T1000 (cell line): ENCODE data around the gene ATG9B.

Source experiments
- DNase-seq: peaks from one replicate; lab custom pipeline; 2025; ENCODE audit warnings: mixed read lengths; lab: John Stamatoyannopoulos, UW

Gene ATG9B

GRCh38 chr7:151024435-151025056 lies at the start of gene ATG9B:
Gene ATG9B (minus strand): TSS chr7:151024494. CDS start chr7:151024423, 71 bp downstream.
- DNase-seq = no peak

GRCh38 chr7:151073990-151074389 lies 49.7 kb upstream of the ATG9B start:
- DNase-seq = no peak

- DNase-seq = no peak
Measured at GRCh38 chr7:151071032-151071866, 47.0 kb upstream of the ATG9B start.

GRCh38 chr7:151070574-151070960 lies 46.3 kb upstream of the ATG9B start:
- no peak for DNase-seq

- DNase-seq = no peak
Measured at GRCh38 chr7:151069841-151070573, 45.7 kb upstream of the ATG9B start.

GRCh38 chr7:151068069-151068773 lies 43.9 kb upstream of the ATG9B start:
- no peak for DNase-seq

GRCh38 chr7:151066273-151066974 lies 42.1 kb upstream of the ATG9B start:
- no peak for DNase-seq

- DNase-seq = no peak
Measured at GRCh38 chr7:151065516-151065915, 41.2 kb upstream of the ATG9B start.

GRCh38 chr7:151064993-151065392 lies 40.7 kb upstream of the ATG9B start:
- no peak for DNase-seq

GRCh38 chr7:151064454-151064853 lies 40.2 kb upstream of the ATG9B start:
- DNase-seq = no peak

- DNase-seq = peak; percentile 29
Measured at GRCh38 chr7:151063212-151063561, 38.9 kb upstream of the ATG9B start.

- DNase-seq = peak; percentile 34
Measured at GRCh38 chr7:151062399-151063211, 38.3 kb upstream of the ATG9B start.

GRCh38 chr7:151062111-151062398 lies 37.8 kb upstream of the ATG9B start:
- no peak for DNase-seq

- DNase-seq = no peak
Measured at GRCh38 chr7:151061213-151062110, 37.2 kb upstream of the ATG9B start.

- DNase-seq = no peak
Measured at GRCh38 chr7:151060416-151061212, 36.3 kb upstream of the ATG9B start.

- no peak for DNase-seq
Measured at GRCh38 chr7:151060113-151060415, 35.8 kb upstream of the ATG9B start.

- peak; percentile 66 for DNase-seq
Measured at GRCh38 chr7:151059367-151060112, 35.2 kb upstream of the ATG9B start, which contains the start of gene SLC4A2. Gene SLC4A2 (plus strand): TSS chr7:151059589. CDS start chr7:151061988, 2,399 bp downstream.

GRCh38 chr7:151058781-151059366 lies 34.6 kb upstream of the ATG9B start:
- no peak for DNase-seq
